PC-9 (cell line): ENCODE data around the gene SH3D21.

Source experiments
- CTCF ChIP-seq: fragments of 200-600 bp; sonication (generic); conservative IDR thresholded peaks from 2 replicates; pipeline ENCODE4 v1.6.1; 2017; ENCODE audit warnings: mixed run types, antibody characterized with exemption, mild to moderate bottlenecking, moderate library complexity
- EZH2 ChIP-seq: fragments of 200-600 bp; sonication (generic); IDR thresholded peaks from 2 replicates; pipeline ENCODE4 v1.8.0; 2017; ENCODE audit warnings: antibody characterized with exemption, low read depth

- TF ChIP-seq CTCF (no peak), EZH2 (no peak)
Observed at GRCh38 chr1:36367798-36368197, 61.6 kb downstream of the SH3D21 start.
